Bronchial epithelial cell (primary cell): ENCODE measurements around the gene NEK5. TPM values are rescaled to one million over a fixed set of nuclear protein-coding genes. Genes with fewer than 3 reads are reported as not detected.
A peak's percentile ranks its signal among the peaks of the same experiment; 100 is the strongest.

Source experiments
- DNase-seq: peaks from one replicate; pipeline ENCODE4 v3.0.0-alpha.2; 2010; ENCODE audit warnings: low read depth
- FAIRE-seq: peaks from 2 replicates; lab custom pipeline; 2011; peaks lifted over from hg19 to GRCh38; lab: Jason Lieb, UNC
- H3K27me3 ChIP-seq: 2 replicates; pipeline ENCODE4 v1.5.1; 2011; ENCODE audit warnings: low read length; ENCODE audit not compliant: control insufficient read depth, insufficient read depth
- H3K36me3 ChIP-seq: 2 replicates; pipeline ENCODE4 v1.5.1; 2011; ENCODE audit warnings: low read length; ENCODE audit not compliant: control insufficient read depth, insufficient read depth
- H3K4me3 ChIP-seq: 2 replicates; pipeline ENCODE4 v1.5.1; 2011; ENCODE audit warnings: mild to moderate bottlenecking, low read depth, low read length, control low read depth
- CTCF ChIP-seq: IDR thresholded peaks from 2 replicates; pipeline ENCODE4 v1.5.1; 2011; ENCODE audit warnings: mild to moderate bottlenecking, moderate library complexity, low read length, control low read depth, inconsistent platforms; ENCODE audit not compliant: insufficient read depth, severe bottlenecking
- total RNA-seq: library from RNA; depleted of rRNA; stranded (reverse); fragments of >200 nt; gene quantifications from 2 replicates; pipeline ENCODE4 v1.2.1, GENCODE V29; 2014

The NEK5 gene
- total RNA-seq, 1 donor from 2014 or later, result 0.26 TPM

DNA sequence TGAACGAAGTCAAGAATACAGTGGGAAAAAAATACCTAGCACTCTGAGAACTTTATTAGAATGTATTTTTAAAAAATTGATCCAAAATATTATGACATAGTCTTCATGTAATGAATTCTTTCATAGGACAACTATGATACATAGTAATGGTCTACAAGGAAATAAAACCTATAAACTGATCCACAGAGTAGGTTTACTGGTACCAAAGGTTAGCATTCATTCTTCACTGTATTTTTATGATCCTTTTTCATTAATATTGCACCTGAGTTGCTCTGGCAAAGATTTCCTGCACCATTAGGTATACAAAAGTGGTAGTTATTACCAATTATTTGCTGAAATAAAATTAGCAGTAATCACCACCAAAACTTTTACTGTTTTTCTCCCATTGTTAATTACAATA lies 26.3 kb upstream of the NEK5 start:
- Histone ChIP-seq H3K4me3 (no peak overlapping the region), H3K27me3 (no peaks in the 10 kb centered on the region), H3K36me3 (no peaks in the 10 kb centered on the region)
- TF ChIP-seq CTCF, result no peak
- no peak for DNase-seq
- FAIRE-seq, result no peak

- no peak for DNase-seq
- FAIRE-seq, result no peak
- Histone ChIP-seq H3K27me3 (no peaks in the 10 kb centered on the region), H3K4me3 (no peak overlapping the region), H3K36me3 (peaks cover 1% of the 10 kb centered on the region)
- TF ChIP-seq CTCF, result no peak
These were observed 18.4 kb upstream of the NEK5 start for GRCh38 chr13:52147225-52147624.

DNA sequence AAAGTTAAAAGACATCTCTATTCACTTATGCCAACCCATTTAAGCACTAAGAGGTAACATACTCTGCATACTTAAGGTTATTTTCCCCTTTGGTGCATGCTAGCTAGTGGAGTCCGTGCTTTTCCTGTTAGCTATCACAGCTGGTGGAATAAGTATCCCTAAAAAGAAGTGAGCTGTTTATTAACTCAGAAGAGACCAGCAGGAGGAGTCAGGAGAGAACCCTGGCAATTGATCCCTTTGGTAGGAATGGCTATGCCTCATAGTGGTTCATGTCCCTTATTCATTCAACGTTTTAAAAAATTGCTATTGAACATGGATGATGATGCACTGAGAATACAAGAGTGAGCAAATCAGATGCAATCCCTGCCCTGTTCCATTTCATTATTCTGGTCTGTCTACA lies 12.4 kb upstream of the NEK5 start:
- DNase-seq, result no peak
- Histone ChIP-seq H3K27me3 (no peaks in the 10 kb centered on the region), H3K4me3 (no peak overlapping the region), H3K36me3 (no peaks in the 10 kb centered on the region)
- no peak for TF ChIP-seq CTCF
- FAIRE-seq, result no peak

- Histone ChIP-seq H3K36me3 (no peaks in the 10 kb centered on the region), H3K4me3 (no peak overlapping the region), H3K27me3 (no peaks in the 10 kb centered on the region)
- no peak for TF ChIP-seq CTCF
- no peak for FAIRE-seq
- DNase-seq, result no peak
These were observed 8.6 kb upstream of the NEK5 start for GRCh38 chr13:52137489-52137888.

DNA sequence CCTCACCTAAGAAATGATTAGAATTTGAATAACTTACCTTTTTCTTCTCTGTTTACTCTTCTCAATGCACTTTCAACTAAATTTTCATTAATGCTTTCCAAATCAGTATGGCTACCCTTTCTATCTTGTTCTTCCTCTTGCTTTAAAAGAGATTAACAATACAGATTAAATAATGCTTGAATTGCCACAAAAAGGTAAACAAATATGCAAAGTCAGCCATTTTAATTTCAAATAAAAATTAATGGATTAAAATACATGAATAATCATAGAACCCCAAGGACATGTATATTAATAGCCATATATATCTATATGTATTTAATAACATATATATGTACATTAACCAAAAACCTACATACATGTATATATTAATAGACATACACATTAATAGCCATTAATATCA lies 7.9 kb upstream of the NEK5 start:
- H3K36me3 ChIP-seq, result no peaks in the 10 kb centered on the region
- FAIRE-seq (no peak), DNase-seq (no peak)
- no peaks in the 10 kb centered on the region for H3K27me3 ChIP-seq
- no peak for TF ChIP-seq CTCF
- H3K4me3 ChIP-seq, result no peak overlapping the region

DNA sequence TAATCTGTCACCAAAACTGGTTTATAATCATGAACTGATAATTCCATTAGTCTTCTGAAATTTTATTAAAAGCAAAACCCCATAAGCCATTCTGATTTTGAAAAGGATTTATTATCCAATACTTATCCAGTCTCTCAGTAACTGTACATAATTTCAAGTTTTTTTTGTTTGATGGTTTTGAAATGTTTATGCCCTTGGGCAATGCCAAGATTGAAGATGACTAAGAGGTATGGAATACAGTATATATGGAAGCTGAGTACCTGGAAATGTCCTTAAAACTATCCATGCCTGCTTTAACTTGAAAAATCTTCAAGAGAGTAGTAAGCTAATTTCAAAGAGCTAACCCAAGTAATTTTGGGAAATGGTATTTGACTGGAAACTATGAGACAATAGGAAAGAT lies 1.8 kb upstream of the NEK5 start:
- Histone ChIP-seq H3K36me3 (no peaks in the 10 kb centered on the region), H3K27me3 (no peaks in the 10 kb centered on the region), H3K4me3 (no peak overlapping the region)
- no peak for TF ChIP-seq CTCF
- FAIRE-seq (no peak), DNase-seq (peak; percentile 62)
